A375 (cell line): ENCODE data around the gene RBM19. TPM values are rescaled to one million over a fixed set of nuclear protein-coding genes. Genes with fewer than 3 reads are reported as not detected.

Source experiments
- small RNA-seq: library from RNA; depleted of rRNA; stranded (forward); fragments of <200 nt; gene quantifications from one replicate; pipeline ENCODE3, GENCODE V24; 2014
- total RNA-seq: library from RNA; depleted of rRNA; stranded (reverse); fragments of >200 nt; shearing (Covaris generic); gene quantifications from 2 replicates; pipeline ENCODE4 v1.2.3, GENCODE V29; 2014; rRNA removed

The RBM19 gene
- 33.1 and 38.0 TPM in 2 replicates for total RNA-seq

GRCh38 chr12:113965951-113966797, at the start of gene RBM19:
RBM19 (minus strand) TSS chr12:113966325; CDS start chr12:113966227, 98 bp downstream.

Small RNAs within 50 kb of the gene (small RNA-seq; reads per million reads assigned to genes)
- not detected for gene DYNLL1P4
